ENCODE measurements around the gene IQGAP3.

The IQGAP3 gene

GRCh38 chr1:156497078-156497742 is 75.2 kb downstream of the IQGAP3 start:
- no peak for DNase-seq (ENCODE audit: low read depth)

GRCh38 chr1:156496211-156496761 is 76.1 kb downstream of the IQGAP3 start:
- DNase-seq (ENCODE audit: low read depth), result no peak

- no peak for DNase-seq (ENCODE audit: low read depth)
These were observed 76.8 kb downstream of the IQGAP3 start for GRCh38 chr1:156495401-156496140.

DNA sequence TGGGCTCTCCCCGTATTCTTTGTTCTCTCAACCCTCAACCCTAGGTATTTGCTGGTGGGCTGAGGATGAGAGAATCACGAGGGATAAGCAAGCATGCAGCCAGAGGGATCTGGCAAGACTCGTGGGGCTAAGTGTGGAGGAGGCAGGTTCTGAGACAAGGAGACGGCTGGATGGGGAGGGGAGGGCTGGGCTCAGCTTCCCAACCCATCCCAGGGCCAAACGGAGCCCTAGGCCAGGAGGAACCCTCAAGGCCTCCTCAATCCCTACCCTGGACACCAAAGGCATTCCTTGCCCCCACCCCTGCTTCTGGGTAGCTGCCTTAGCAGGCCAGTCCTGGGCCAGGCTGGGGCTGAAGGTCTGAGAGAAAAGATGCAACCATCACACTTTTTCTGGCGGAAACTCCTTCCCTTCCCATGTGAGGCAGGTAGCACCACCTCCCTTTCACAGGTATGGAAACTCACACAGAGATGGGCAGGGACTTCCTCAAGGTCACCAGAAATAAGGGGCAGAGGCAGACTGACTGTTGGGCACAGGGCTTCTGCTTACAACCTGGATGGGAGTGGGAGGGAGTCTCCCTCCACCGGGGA is 78.0 kb downstream of the IQGAP3 start:
- no peak for DNase-seq (ENCODE audit: low read depth)

- DNase-seq (ENCODE audit: low read depth), result no peak
These were observed 78.6 kb downstream of the IQGAP3 start for GRCh38 chr1:156493742-156494141.

- DNase-seq (ENCODE audit: low read depth), result no peak
These were observed 79.2 kb downstream of the IQGAP3 start for GRCh38 chr1:156493154-156493631.

GRCh38 chr1:156492591-156493080 is 79.7 kb downstream of the IQGAP3 start:
- no peak for DNase-seq (ENCODE audit: low read depth)

DNA sequence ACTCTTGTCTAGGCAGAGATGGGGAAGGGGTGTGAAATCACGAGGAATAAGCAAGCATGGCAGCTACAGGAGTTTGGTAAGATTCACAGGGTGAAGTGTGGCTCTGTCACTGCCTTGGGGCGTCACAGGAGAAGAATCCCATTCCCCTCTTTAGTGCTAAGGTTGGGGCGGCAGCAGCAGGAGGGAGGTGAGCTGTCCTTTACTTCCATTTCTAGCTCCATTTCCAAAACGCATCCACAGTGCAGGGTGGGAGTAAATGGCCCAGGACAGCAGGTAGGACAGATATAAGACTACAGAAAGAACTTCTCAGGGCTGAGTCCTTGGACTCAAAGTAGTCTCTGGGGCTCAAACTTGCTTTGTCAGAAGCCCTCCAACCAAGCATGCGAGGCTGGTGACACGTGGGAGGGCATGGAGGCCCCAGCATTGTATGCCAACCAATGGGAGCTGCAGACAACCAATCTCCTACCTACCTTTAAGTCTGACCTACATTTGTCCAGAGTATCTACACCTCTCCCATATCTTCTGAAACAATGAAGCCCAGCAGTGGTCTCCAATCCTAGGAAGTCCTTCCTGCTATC is 80.3 kb downstream of the IQGAP3 start:
- no peak for DNase-seq (ENCODE audit: low read depth)

GRCh38 chr1:156491151-156491949 is 81.0 kb downstream of the IQGAP3 start:
- DNase-seq (ENCODE audit: low read depth), result no peak

GRCh38 chr1:156490401-156491032 is 81.8 kb downstream of the IQGAP3 start:
- no peak for DNase-seq (ENCODE audit: low read depth)

DNA sequence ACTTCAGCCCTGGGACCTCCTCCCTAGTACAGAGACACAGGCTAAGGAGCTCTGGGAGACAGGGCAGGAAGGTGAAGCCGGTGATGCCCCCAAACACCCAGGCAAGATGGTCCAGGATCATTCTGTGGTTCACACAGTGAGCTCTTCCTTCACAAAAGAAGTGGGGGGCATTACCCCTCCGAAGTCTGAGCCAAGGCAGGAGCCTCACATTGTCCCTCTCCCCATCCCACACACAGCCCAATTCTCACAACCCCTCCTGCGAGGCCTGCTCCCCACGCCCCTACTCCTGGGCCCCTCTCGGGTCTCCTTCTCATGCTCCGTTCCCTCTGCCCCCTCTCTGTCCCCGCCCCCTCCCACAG is 82.5 kb downstream of the IQGAP3 start:
- DNase-seq (ENCODE audit: low read depth), result no peak

- peak; percentile 38 for DNase-seq (ENCODE audit: low read depth)
These were observed 83.0 kb downstream of the IQGAP3 start for GRCh38 chr1:156489166-156489934.

DNA sequence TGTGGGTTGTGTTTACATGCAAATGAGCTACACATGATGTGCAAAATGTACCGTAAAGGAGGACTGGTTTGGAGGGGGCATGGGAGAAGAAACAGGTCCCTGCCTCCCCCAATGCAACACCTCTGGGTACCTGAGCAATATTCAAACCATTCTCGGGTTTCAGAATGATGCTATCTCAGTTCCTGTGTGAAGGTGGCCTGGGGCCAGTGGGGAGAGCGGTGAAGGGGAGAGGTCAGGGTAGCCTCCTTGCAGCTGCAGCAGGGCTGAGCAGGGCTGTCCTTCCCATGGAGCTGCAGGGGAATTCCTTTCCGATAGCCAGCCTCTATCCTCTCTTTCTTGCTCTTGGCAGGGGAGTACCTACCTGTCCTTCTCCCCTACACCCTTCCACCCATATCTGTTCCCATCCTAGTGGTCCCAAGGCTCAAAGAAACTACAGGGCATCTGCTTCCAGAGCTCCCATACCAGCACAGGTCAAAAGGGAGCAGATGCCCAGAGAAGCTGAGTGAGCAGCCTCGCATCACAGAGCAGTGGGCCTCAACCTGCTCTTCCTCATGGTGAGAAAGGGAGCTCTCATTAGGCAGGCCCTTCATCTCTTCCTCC is 83.7 kb downstream of the IQGAP3 start:
- no peak for DNase-seq (ENCODE audit: low read depth)

GRCh38 chr1:156487862-156488261 is 84.5 kb downstream of the IQGAP3 start:
- peak; percentile 34 for DNase-seq (ENCODE audit: low read depth)

DNA sequence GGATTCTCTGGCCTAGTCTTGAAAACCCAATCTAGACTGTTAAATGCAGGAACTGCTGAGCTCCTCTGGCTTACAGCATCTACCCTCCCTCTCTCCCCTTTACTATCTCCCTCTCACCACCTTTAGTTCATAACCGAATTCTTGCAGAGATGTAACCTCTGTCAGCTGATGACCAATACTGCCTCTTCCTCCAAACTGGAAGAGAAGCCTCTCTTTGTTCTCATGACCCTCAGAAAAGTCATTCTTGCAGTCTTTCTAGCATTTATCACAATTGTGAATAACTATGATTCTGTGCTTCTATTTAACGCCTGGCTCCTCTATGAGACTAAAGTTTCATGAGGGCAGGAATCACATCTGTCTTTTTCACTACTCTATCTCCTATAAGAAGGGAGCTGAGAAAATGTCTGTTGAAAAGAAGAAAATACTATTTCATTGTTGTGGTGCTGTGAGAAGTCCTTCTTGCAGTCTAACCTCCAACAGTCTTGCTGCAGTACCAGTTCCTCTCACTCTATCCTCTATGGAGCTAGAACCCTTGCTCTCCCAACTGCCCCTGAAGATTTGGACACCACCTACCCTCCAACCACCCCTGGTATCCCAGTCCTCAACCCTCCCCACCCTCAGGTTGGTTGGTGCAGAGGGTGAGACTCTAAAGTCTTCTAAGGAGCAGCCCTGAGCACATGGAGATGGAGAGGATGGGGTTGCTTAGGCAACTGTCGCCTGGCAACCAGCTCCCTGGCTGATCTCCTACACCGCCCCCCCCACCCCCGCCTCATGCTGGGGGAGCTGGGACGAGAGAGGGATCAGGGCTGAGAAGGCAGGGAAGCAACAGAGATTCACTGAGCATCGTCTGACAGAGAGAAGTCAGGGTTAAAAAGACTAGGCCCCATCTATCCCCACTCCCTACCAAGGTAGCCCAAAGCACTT is 85.7 kb downstream of the IQGAP3 start:
- DNase-seq (ENCODE audit: low read depth), result no peak

DNA sequence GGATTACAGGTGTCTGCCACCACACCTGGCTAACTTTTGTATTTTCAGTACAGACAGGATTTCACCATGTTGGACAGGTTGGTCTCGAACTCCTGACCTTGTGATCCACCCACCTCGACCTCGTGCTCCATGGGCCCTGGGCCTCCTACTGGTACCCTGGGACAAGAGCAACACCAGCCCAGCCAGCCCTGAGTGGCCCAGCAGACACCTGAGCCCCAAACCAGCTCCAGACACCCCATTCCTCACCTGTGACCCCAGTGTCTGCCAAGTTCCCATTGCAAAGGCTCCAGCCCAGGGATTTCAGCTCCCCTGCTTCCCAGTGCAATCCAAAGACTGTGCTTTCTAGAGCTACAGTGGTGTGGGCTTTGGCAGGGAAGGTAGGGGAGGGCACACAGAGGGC is 86.4 kb downstream of the IQGAP3 start:
- DNase-seq (ENCODE audit: low read depth), result no peak

DNA sequence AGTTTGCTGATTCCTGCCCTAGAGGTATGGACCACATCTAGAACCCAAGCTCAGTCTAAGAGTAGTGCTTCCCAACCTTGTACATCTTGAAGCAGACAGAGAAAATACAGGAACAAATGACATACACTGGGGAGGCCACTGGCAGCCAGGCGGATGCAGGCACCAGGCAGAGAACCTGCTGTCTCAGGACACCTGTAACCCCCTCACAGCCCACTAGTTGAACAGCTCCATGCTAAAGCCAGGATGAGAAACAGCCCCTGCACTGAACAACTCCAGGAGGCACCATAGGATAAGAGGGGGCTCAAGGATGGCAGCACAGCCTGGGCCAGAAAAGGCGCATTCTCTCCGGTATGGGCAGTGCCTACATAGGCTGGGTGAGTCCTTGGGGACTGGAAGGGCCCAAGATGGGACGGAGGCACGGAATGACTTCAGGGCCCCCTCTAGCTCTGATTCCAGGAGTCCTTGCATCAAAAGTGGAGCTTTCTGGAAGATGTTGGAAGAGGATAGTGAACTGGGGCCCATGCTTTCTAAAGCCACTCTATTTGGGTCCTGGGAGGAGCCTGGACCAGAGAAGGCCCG is 87.8 kb downstream of the IQGAP3 start:
- no peak for DNase-seq (ENCODE audit: low read depth)

GRCh38 chr1:156483397-156483796 is 89.0 kb downstream of the IQGAP3 start:
- no peak for DNase-seq (ENCODE audit: low read depth)

Data from activated T-cell treated with anti-CD3 and anti-CD28 coated beads for 48 hours (primary cell).